Measurements from ENCODE around the gene DIP2C. TPM values are rescaled to one million over a fixed set of nuclear protein-coding genes. Genes with fewer than 3 reads are reported as not detected.

DIP2C gene
- total RNA-seq, 8 experiments from 2014 or later, result 1.9 to 26.3 (median 19.8) TPM

GRCh38 chr10:546971-547590, 142.4 kb downstream of the DIP2C start:
- no peak overlapping the region for H3K4me3 ChIP-seq
- peak in 7 of 8 experiments; percentile 4 to 66 (median 27) for ATAC-seq (replicated peaks in 6 of 8)
- peak overlapping the region; percentile 64 to 90 for H3K27ac ChIP-seq
- peaks cover 35 to 54% of the 10 kb centered on the region in 2 donors for H3K4me1 ChIP-seq (replicated peaks in 1 of 2)
- in situ Hi-C loops (cut with MboI; ENCODE audit: low pct_unique_long_range_greater_than_20kb in 2 of 9, low sequenced_read_pairs in 9 of 9, unreplicated experiment in 9 of 9), result no loop called here
- 64 to 100% (median 82%) methylated on average over 1 to 6 of the region's 10 CpGs; no CpG with 5 or more reads in 2 of the 10 experiments for WGBS, 10 experiments

DNA sequence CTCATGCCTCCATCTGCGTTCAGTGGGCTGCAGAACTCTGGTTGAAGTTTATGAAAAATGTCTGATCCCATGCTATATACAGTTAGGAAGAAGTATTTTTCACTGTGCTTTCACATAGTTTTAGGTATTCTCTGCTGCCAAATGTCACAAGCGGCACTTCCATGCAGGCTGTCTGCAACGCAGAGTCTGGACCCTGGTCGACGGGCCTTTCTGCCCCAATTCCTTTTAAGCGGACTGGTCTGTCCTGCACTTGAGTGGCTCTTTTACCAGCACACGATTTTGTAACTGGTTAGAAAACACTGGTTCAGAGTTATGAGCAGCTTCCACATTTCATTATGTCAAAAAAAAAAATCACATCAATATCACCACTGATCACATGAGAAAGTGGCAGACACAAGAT, 143.0 kb downstream of the DIP2C start:
- no peak overlapping the region for H3K4me3 ChIP-seq
- peaks cover 35 to 50% of the 10 kb centered on the region in 2 donors for H3K4me1 ChIP-seq (replicated peaks in 1 of 2)
- in situ Hi-C loops (cut with MboI; ENCODE audit: low pct_unique_long_range_greater_than_20kb in 2 of 9, low sequenced_read_pairs in 9 of 9, unreplicated experiment in 9 of 9), result no loop called here
- no peak overlapping the region for H3K27ac ChIP-seq
- ATAC-seq (replicated peaks in 6 of 8), result no peak
- WGBS, 10 experiments, result 0 to 100% (median 93%) methylated on average over 1 to 7 of the region's 7 CpGs; no CpG with 5 or more reads in 2 of the 10 experiments

GRCh38 chr10:543862-544822, 145.3 kb downstream of the DIP2C start:
- WGBS, 10 experiments, result 69 to 96% (median 88%) methylated on average over 4 to 19 of the region's 21 CpGs
- ATAC-seq (replicated peaks in 6 of 8), result peak in 2 of 8 experiments; percentile 25 to 43
- in situ Hi-C loops (cut with MboI; ENCODE audit: low pct_unique_long_range_greater_than_20kb in 2 of 9, low sequenced_read_pairs in 9 of 9, unreplicated experiment in 9 of 9), result no loop called here
- Histone ChIP-seq H3K4me3 (no peak overlapping the region), H3K27ac (no peak overlapping the region), H3K4me1 (replicated peaks in 1 of 2) (peaks cover 30 to 50% of the 10 kb centered on the region in 2 donors)

- ATAC-seq (replicated peaks in 6 of 8), result peak in 3 of 8 experiments; percentile 30 to 77 (median 39)
- in situ Hi-C loops (cut with MboI; ENCODE audit: low pct_unique_long_range_greater_than_20kb in 2 of 9, low sequenced_read_pairs in 9 of 9, unreplicated experiment in 9 of 9), result no loop called here
- WGBS, 10 experiments, result 70 to 100% (median 93%) methylated on average over 2 to 5 of the region's 13 CpGs
- Histone ChIP-seq H3K4me3 (no peak overlapping the region), H3K4me1 (replicated peaks in 1 of 2) (peaks cover 20 to 41% of the 10 kb centered on the region in 2 donors), H3K27ac (no peak overlapping the region)
These were observed 146.3 kb downstream of the DIP2C start for GRCh38 chr10:543131-543530.

DNA sequence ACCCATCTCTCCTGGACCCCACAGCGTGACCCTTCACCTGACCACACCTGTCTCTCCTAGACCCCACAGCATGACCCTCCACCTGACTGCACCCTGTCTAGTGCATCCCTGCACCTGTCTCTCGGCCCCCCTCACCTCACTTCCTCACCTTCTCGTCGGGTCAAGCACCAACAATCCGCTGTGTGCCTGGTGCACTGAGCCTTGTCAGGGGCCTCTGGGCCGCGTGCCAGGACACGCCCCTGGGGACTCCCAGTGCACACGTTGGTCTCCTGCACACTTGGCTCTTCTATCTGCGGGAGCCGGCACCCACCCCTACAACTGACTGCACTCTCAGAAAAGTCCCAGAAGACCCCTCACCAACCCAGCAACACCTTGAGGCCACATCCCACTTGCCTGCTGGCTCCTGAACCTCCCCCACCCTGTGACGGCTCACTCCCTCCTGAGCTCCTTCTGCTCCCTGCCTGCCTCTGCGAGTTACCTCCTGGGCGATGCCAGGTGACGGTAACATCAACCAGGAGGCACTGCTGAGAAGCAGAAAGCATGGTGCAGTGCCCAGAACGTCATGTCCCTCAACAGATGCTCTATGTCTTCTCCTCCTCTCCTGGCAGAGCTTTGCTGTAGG, 147.6 kb downstream of the DIP2C start:
- H3K4me3 ChIP-seq, result no peak overlapping the region
- H3K4me1 ChIP-seq (replicated peaks in 1 of 2), result peaks cover 8 to 28% of the 10 kb centered on the region in 2 donors
- H3K27ac ChIP-seq, result no peak overlapping the region
- WGBS, 10 experiments, result 20 to 100% (median 93%) methylated on average over 1 to 14 of the region's 16 CpGs; no CpG with 5 or more reads in 5 of the 10 experiments
- in situ Hi-C loops (cut with MboI; ENCODE audit: low pct_unique_long_range_greater_than_20kb in 2 of 9, low sequenced_read_pairs in 9 of 9, unreplicated experiment in 9 of 9), result no loop called here
- peak in 4 of 8 experiments; percentile 7 to 33 (median 19) for ATAC-seq (replicated peaks in 6 of 8)

GRCh38 chr10:541041-541440, 148.4 kb downstream of the DIP2C start:
- Histone ChIP-seq H3K27ac (no peak overlapping the region), H3K4me1 (replicated peaks in 1 of 2) (peaks cover 4 to 20% of the 10 kb centered on the region in 2 donors), H3K4me3 (no peak overlapping the region)
- in situ Hi-C loops (cut with MboI; ENCODE audit: low pct_unique_long_range_greater_than_20kb in 2 of 9, low sequenced_read_pairs in 9 of 9, unreplicated experiment in 9 of 9), result no loop called here
- WGBS, 10 experiments, result 84 to 100% (median 100%) methylated on average over 2 to 5 of the region's 13 CpGs; no CpG with 5 or more reads in 5 of the 10 experiments
- no peak for ATAC-seq (replicated peaks in 6 of 8)

GRCh38 chr10:538895-539294, 150.6 kb downstream of the DIP2C start:
- no peak for ATAC-seq (replicated peaks in 6 of 8)

DNA sequence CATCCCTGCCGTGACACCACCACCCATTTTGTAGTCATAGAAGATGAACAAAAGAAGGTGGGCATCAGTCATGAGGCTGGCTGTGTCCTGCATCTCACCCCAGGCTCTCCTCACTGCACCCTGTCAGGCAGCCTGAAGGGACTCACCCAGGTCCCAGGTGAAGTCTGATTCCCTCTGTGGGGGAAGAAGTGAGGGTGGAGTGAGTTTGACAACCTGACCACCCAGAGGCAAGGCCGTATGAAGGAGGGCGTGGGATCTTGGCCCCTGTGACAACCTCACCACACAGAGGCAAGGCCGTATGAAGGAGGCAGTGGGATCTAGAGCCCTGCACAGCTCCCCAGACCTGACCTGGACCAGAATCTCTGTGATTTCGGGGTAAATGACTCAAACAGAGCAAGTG, 152.5 kb downstream of the DIP2C start:
- Histone ChIP-seq H3K4me3 (no peak overlapping the region), H3K4me1 (replicated peaks in 1 of 2) (peaks cover 4 to 8% of the 10 kb centered on the region in 2 donors), H3K27ac (no peak overlapping the region)
- no peak for ATAC-seq (replicated peaks in 6 of 8)
- in situ Hi-C loops (cut with MboI; ENCODE audit: low pct_unique_long_range_greater_than_20kb in 2 of 9, low sequenced_read_pairs in 9 of 9, unreplicated experiment in 9 of 9), result no loop called here
- 65 to 100% (median 89%) methylated on average over 1 to 4 of the region's 5 CpGs; no CpG with 5 or more reads in 3 of the 10 experiments for WGBS, 10 experiments

More at GRCh38 chr10:538895-539294, 150.6 kb downstream of the DIP2C start:
- in situ Hi-C loops (cut with MboI; ENCODE audit: low pct_unique_long_range_greater_than_20kb in 2 of 9, low sequenced_read_pairs in 9 of 9, unreplicated experiment in 9 of 9), result no loop called here
- H3K4me1 ChIP-seq (replicated peaks in 1 of 2), result peaks cover 13 to 14% of the 10 kb centered on the region in 2 donors
- no peak overlapping the region for H3K27ac ChIP-seq
- WGBS, 10 experiments, result 59 to 97% (median 91%) methylated on average over 7 to 9 of the region's 9 CpGs
- no peak overlapping the region for H3K4me3 ChIP-seq

GRCh38 chr10:536371-536925, 153.0 kb downstream of the DIP2C start:
- in situ Hi-C loops (cut with MboI; ENCODE audit: low pct_unique_long_range_greater_than_20kb in 2 of 9, low sequenced_read_pairs in 9 of 9, unreplicated experiment in 9 of 9), result no loop called here
- no peak for ATAC-seq (replicated peaks in 6 of 8)
- peaks cover 4 to 8% of the 10 kb centered on the region in 2 donors for H3K4me1 ChIP-seq (replicated peaks in 1 of 2)
- no peak overlapping the region for H3K4me3 ChIP-seq
- H3K27ac ChIP-seq, result no peak overlapping the region
- 44 to 100% (median 89%) methylated on average over 1 to 8 of the region's 9 CpGs; no CpG with 5 or more reads in 2 of the 10 experiments for WGBS, 10 experiments

DNA sequence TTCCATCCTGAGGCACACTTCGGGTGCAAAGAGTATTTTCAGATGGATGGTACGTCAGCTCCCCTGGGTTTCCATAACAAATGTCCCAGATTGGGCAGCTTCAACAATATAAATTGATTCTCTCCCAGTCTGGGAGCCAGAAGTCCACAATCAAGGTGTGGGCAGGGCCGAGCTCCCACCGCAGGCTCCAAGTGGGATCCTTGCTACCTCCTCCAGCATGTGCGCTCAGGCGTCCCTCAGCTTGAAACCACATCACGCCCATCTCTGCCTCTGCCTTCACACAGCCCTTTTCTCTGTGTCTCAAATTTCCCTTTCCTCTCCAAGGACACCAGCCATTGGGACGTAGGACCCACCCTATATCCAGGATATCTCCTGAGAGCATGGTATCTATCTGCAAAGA, 153.5 kb downstream of the DIP2C start:
- no peak for ATAC-seq (replicated peaks in 6 of 8)
- Histone ChIP-seq H3K27ac (no peak overlapping the region), H3K4me1 (replicated peaks in 1 of 2) (peaks cover 4 to 8% of the 10 kb centered on the region in 2 donors), H3K4me3 (no peak overlapping the region)
- in situ Hi-C loops (cut with MboI; ENCODE audit: low pct_unique_long_range_greater_than_20kb in 2 of 9, low sequenced_read_pairs in 9 of 9, unreplicated experiment in 9 of 9), result no loop called here
- WGBS, 10 experiments, result 80 to 100% (median 100%) methylated on average over 1 to 7 of the region's 8 CpGs; no CpG with 5 or more reads in 4 of the 10 experiments

- Histone ChIP-seq H3K4me3 (no peak overlapping the region), H3K4me1 (replicated peaks in 1 of 2) (peaks cover 4 to 8% of the 10 kb centered on the region in 2 donors), H3K27ac (no peak overlapping the region)
- in situ Hi-C loops (cut with MboI; ENCODE audit: low pct_unique_long_range_greater_than_20kb in 2 of 9, low sequenced_read_pairs in 9 of 9, unreplicated experiment in 9 of 9), result no loop called here
- ATAC-seq (replicated peaks in 6 of 8), result no peak
- 50 to 100% (median 70%) methylated on average over 1 to 2 of the region's 9 CpGs; no CpG with 5 or more reads in 6 of the 10 experiments for WGBS, 10 experiments
These were observed 154.4 kb downstream of the DIP2C start for GRCh38 chr10:535051-535450.

GRCh38 chr10:534047-534566, 155.4 kb downstream of the DIP2C start:
- WGBS, 10 experiments, result 80 to 100% (median 96%) methylated on average over 1 to 5 of the region's 14 CpGs; no CpG with 5 or more reads in 3 of the 10 experiments
- in situ Hi-C loops (cut with MboI; ENCODE audit: low pct_unique_long_range_greater_than_20kb in 2 of 9, low sequenced_read_pairs in 9 of 9, unreplicated experiment in 9 of 9), result no loop called here
- H3K27ac ChIP-seq, result no peak overlapping the region
- H3K4me1 ChIP-seq (replicated peaks in 1 of 2), result peaks cover 4 to 8% of the 10 kb centered on the region in 2 donors
- no peak for ATAC-seq (replicated peaks in 6 of 8)
- no peak overlapping the region for H3K4me3 ChIP-seq

All from motor neuron (in vitro differentiated cells).